Central memory CD8-positive, alpha-beta T cell (primary cell): ENCODE results near the gene HSDL2.
"Not testable (repeated sequence)": the region's sequence is repeated elsewhere in the genome, so short reads cannot be mapped to it uniquely, and the experiment has no call there.

Source experiments
- ATAC-seq: fragments of 150-1000 bp; cut with Tn5 transposase; replicated peaks from 2 replicates; pipeline ENCODE4 v1.10.0; 2022; ENCODE audit warnings: mild to moderate bottlenecking, moderate FRiP score, moderate number of reproducible peaks; ENCODE audit not compliant: poor library complexity, severe bottlenecking; ENCODE audit errors: extremely low read depth
- DNase-seq, 2 donors: peaks; one replicate each; pipeline ENCODE4 v3.0.0; 2021; ENCODE audit warnings: low spot score in 2 of 2
- H3K27ac Mint-ChIP-seq: one replicate; pipeline ENCODE4 v1.8.0; 2022; ENCODE audit warnings: low read depth, mild to moderate bottlenecking, moderate library complexity, mixed read lengths
- H3K27me3 Mint-ChIP-seq: one replicate; pipeline ENCODE4 v1.8.0; 2022; ENCODE audit warnings: mixed read lengths
- H3K36me3 Mint-ChIP-seq: one replicate; pipeline ENCODE4 v1.8.0; 2022; ENCODE audit warnings: mild to moderate bottlenecking, moderate library complexity, mixed read lengths; ENCODE audit not compliant: insufficient read depth
- H3K4me1 Mint-ChIP-seq: one replicate; pipeline ENCODE4 v1.8.0; 2022; ENCODE audit warnings: mixed read lengths
- H3K4me3 Mint-ChIP-seq: one replicate; pipeline ENCODE4 v1.8.0; 2022; ENCODE audit warnings: mild to moderate bottlenecking, moderate library complexity, mixed read lengths
- H3K9me3 Mint-ChIP-seq: one replicate; pipeline ENCODE4 v1.8.0; 2022; ENCODE audit warnings: mixed read lengths

The HSDL2 gene

GRCh38 chr9:112503170-112503569 is 123.3 kb downstream of the HSDL2 start:
- no peaks in the 10 kb centered on the region for H3K36me3 Mint-ChIP-seq
- ATAC-seq: no peak
- no peak overlapping the region for H3K27ac Mint-ChIP-seq
- no peaks in the 10 kb centered on the region for H3K4me1 Mint-ChIP-seq
- no peaks in the 10 kb centered on the region for H3K9me3 Mint-ChIP-seq
- DNase-seq: no peak
- H3K27me3 Mint-ChIP-seq: no peaks in the 10 kb centered on the region
- H3K4me3 Mint-ChIP-seq: no peak overlapping the region

GRCh38 chr9:112505086-112505485 is 125.2 kb downstream of the HSDL2 start:
- no peak overlapping the region for H3K27ac Mint-ChIP-seq
- no peaks in the 10 kb centered on the region for H3K9me3 Mint-ChIP-seq
- no peaks in the 10 kb centered on the region for H3K36me3 Mint-ChIP-seq
- no peak overlapping the region for H3K4me3 Mint-ChIP-seq
- DNase-seq (no peak), ATAC-seq (no peak)
- no peaks in the 10 kb centered on the region for H3K27me3 Mint-ChIP-seq
- H3K4me1 Mint-ChIP-seq: no peaks in the 10 kb centered on the region

- Mint-ChIP-seq H3K4me3 (no peak overlapping the region), H3K4me1 (no peaks in the 10 kb centered on the region), H3K9me3 (no peaks in the 10 kb centered on the region), H3K27me3 (no peaks in the 10 kb centered on the region), H3K36me3 (no peaks in the 10 kb centered on the region), H3K27ac (no peak overlapping the region)
- DNase-seq (no peak), ATAC-seq (no peak)
These were observed 125.7 kb downstream of the HSDL2 start for GRCh38 chr9:112505607-112506006.

DNA sequence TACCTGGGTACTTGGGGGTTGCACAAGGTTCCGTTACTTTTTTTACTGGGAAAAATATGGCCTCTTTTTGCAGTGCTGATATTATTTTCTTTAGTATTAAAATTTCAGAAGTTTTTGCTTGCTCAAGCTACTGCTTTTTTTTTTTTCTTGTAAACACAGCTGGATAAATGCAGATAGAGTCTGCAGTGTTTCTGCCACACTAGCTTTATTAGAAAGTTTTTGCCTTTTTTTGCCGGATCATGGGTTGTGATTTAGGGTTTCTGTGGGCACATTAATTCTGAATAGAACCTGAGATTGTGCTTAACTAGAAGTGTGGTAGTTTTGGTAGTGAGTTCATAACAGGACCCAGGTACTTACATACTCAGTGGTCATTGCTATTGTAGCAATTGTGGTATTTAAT is 126.7 kb downstream of the HSDL2 start:
- H3K4me3 Mint-ChIP-seq: no peak overlapping the region
- ATAC-seq (no peak), DNase-seq (no peak)
- no peaks in the 10 kb centered on the region for H3K27me3 Mint-ChIP-seq
- H3K36me3 Mint-ChIP-seq: no peaks in the 10 kb centered on the region
- no peaks in the 10 kb centered on the region for H3K9me3 Mint-ChIP-seq
- H3K4me1 Mint-ChIP-seq: no peaks in the 10 kb centered on the region
- no peak overlapping the region for H3K27ac Mint-ChIP-seq

DNA sequence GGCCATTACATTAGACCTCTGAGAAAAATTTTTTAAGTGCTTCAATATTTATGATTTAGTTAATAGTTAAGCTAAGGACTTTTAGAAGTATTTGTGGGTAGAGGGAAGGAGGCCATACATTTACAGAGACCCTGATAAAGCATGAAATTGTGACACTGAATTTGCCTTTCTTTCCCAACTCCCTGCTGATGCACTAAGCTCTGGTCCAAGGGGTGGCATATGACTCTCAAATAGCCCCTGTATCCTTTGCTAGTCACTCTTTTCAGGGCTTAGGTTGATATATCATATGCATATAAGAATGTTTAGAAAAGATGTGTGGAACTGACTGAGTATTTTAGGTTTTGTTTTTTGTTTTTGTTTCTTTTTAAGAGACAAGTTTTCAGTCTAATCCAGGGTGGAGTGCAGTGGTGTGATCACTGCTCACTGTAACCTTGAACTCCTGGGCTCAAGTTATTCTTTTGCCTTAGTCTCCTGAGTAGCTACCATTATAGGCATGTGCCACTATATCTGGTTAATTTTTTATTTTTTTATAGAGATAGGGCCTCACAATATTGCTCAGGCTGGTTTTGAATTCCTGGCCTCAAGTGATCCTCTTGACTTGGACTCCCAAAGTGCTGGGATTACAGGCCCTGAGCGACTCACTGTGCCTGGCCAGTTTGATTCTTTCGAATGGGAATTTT is 127.2 kb downstream of the HSDL2 start:
- Mint-ChIP-seq H3K4me1 (no peaks in the 10 kb centered on the region), H3K4me3 (no peak overlapping the region), H3K27me3 (no peaks in the 10 kb centered on the region), H3K36me3 (no peaks in the 10 kb centered on the region), H3K27ac (no peak overlapping the region), H3K9me3 (no peaks in the 10 kb centered on the region)
- DNase-seq (no peak), ATAC-seq (no peak)

GRCh38 chr9:112508377-112508776 is 128.5 kb downstream of the HSDL2 start:
- Mint-ChIP-seq H3K4me1 (no peaks in the 10 kb centered on the region), H3K4me3 (no peak overlapping the region), H3K27ac (no peak overlapping the region), H3K36me3 (peaks cover 3% of the 10 kb centered on the region), H3K9me3 (no peaks in the 10 kb centered on the region), H3K27me3 (no peaks in the 10 kb centered on the region)
- DNase-seq: no peak
- ATAC-seq: no peak

GRCh38 chr9:112512377-112512776 is 132.5 kb downstream of the HSDL2 start:
- H3K9me3 Mint-ChIP-seq, ATAC-seq, H3K36me3 Mint-ChIP-seq, DNase-seq, H3K4me1 Mint-ChIP-seq, H3K27me3 Mint-ChIP-seq, H3K27ac Mint-ChIP-seq, H3K4me3 Mint-ChIP-seq: not testable (repeated sequence)

GRCh38 chr9:112516769-112517168 is 136.9 kb downstream of the HSDL2 start:
- Mint-ChIP-seq H3K36me3 (peaks cover 3% of the 10 kb centered on the region), H3K27me3 (no peaks in the 10 kb centered on the region), H3K4me3 (no peak overlapping the region), H3K9me3 (no peaks in the 10 kb centered on the region), H3K4me1 (no peaks in the 10 kb centered on the region), H3K27ac (no peak overlapping the region)
- DNase-seq (no peak), ATAC-seq (no peak)

- no peak for DNase-seq
- Mint-ChIP-seq H3K9me3 (no peaks in the 10 kb centered on the region), H3K36me3 (no peaks in the 10 kb centered on the region), H3K27ac (no peak overlapping the region), H3K4me1 (no peaks in the 10 kb centered on the region), H3K27me3 (no peaks in the 10 kb centered on the region), H3K4me3 (no peak overlapping the region)
- ATAC-seq: no peak
These were observed 140.2 kb downstream of the HSDL2 start for GRCh38 chr9:112520069-112520468.

DNA sequence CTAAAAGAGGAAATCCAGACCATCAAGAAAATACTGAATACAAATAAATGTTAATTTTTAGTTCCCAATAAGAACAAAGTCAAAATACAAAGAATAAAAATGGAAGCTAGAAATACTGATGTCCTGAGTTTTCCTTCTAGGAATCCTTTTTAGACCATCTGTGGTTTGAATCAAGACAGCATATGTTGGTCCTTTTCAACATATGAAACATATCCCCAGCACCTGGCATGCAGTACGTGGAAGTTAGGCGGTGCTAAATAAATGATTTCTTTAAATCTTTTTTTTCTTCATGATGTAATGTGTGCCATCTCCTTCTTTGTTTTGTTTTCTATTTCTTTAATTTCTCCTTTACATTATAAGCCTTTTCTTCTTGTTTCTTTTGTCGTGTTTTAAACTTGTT is 140.7 kb downstream of the HSDL2 start:
- ATAC-seq (no peak), DNase-seq (no peak)
- H3K9me3 Mint-ChIP-seq: no peaks in the 10 kb centered on the region
- H3K27me3 Mint-ChIP-seq: no peaks in the 10 kb centered on the region
- no peaks in the 10 kb centered on the region for H3K36me3 Mint-ChIP-seq
- H3K4me1 Mint-ChIP-seq: no peaks in the 10 kb centered on the region
- no peak overlapping the region for H3K4me3 Mint-ChIP-seq
- no peak overlapping the region for H3K27ac Mint-ChIP-seq
